GM19452 (cell line): ENCODE measurements around the gene COL24A1.
"Not testable (repeated sequence)": the region's sequence is repeated elsewhere in the genome, so short reads cannot be mapped to it uniquely, and the experiment has no call there.

Experiments used
- ATAC-seq: cut with Tn5 transposase; IDR thresholded peaks from one replicate; pipeline ENCODE4 v1.9.1; 2021; ENCODE audit not compliant: unreplicated experiment

COL24A1 gene

GRCh38 chr1:86084998-86085397 lies 71.6 kb downstream of the COL24A1 start:
- ATAC-seq: no peak

- ATAC-seq: no peak
These were observed 74.4 kb downstream of the COL24A1 start for GRCh38 chr1:86082183-86082582.

GRCh38 chr1:86072474-86072873 lies 84.1 kb downstream of the COL24A1 start:
- ATAC-seq: not testable (repeated sequence)

- not testable (repeated sequence) for ATAC-seq
These were observed 84.7 kb downstream of the COL24A1 start for GRCh38 chr1:86071870-86072269.

GRCh38 chr1:86069757-86070145 lies 86.8 kb downstream of the COL24A1 start:
- ATAC-seq: no peak

GRCh38 chr1:86068841-86069756 lies 87.5 kb downstream of the COL24A1 start:
- ATAC-seq: no peak

GRCh38 chr1:86068271-86068721 lies 88.3 kb downstream of the COL24A1 start:
- no peak for ATAC-seq

- ATAC-seq: no peak
These were observed 88.9 kb downstream of the COL24A1 start for GRCh38 chr1:86067626-86068025.

GRCh38 chr1:86064899-86065298 lies 91.7 kb downstream of the COL24A1 start:
- no peak for ATAC-seq

GRCh38 chr1:86063721-86064120 lies 92.9 kb downstream of the COL24A1 start:
- ATAC-seq: no peak

GRCh38 chr1:86062453-86062852 lies 94.1 kb downstream of the COL24A1 start:
- ATAC-seq: no peak

GRCh38 chr1:86061551-86061990 lies 95.0 kb downstream of the COL24A1 start:
- no peak for ATAC-seq

GRCh38 chr1:86054396-86054795 lies 102.2 kb downstream of the COL24A1 start:
- no peak for ATAC-seq

GRCh38 chr1:86052948-86053698 lies 103.4 kb downstream of the COL24A1 start:
- ATAC-seq: no peak

- no peak for ATAC-seq
These were observed 121.5 kb downstream of the COL24A1 start for GRCh38 chr1:86035101-86035500.

GRCh38 chr1:86030180-86030579 lies 126.4 kb downstream of the COL24A1 start:
- ATAC-seq: no peak

GRCh38 chr1:86018283-86018923 lies 138.2 kb downstream of the COL24A1 start:
- ATAC-seq: no peak

- no peak for ATAC-seq
These were observed 140.4 kb downstream of the COL24A1 start for GRCh38 chr1:86016076-86016759.

- no peak for ATAC-seq
These were observed 141.2 kb downstream of the COL24A1 start for GRCh38 chr1:86015375-86015774.

- ATAC-seq: no peak
These were observed 156.0 kb downstream of the COL24A1 start for GRCh38 chr1:86000601-86001000.
